Measurements from ENCODE around the gene ZBTB8A. TPM values are rescaled to one million over a fixed set of nuclear protein-coding genes. Genes with fewer than 3 reads are reported as not detected.

The ZBTB8A gene
- total and polyA plus RNA-seq, 10 of the 15 experiments (the other 5 are each of a cell fraction or from before 2014, with no cell fraction given), result 0.48 to 4.7 (median 2.4) TPM

GRCh38 chr1:32619701-32620485 is 80.7 kb downstream of the ZBTB8A start (continued):
- TF ChIP-seq BACH1 (IDR thresholded peaks at IDR 0.05; ENCODE audit: borderline replicate concordance), result peak; percentile 62; the same call in 1 of the 2 replicates
- TF ChIP-seq, protein P1, sequence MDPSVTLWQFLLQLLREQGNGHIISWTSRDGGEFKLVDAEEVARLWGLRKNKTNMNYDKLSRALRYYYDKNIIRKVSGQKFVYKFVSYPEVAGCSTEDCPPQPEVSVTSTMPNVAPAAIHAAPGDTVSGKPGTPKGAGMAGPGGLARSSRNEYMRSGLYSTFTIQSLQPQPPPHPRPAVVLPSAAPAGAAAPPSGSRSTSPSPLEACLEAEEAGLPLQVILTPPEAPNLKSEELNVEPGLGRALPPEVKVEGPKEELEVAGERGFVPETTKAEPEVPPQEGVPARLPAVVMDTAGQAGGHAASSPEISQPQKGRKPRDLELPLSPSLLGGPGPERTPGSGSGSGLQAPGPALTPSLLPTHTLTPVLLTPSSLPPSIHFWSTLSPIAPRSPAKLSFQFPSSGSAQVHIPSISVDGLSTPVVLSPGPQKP (IDR thresholded peaks at IDR 0.05; ENCODE audit: low read depth, low read length), result no peak
- no peak for TF ChIP-seq STAT1 (conservative IDR thresholded peaks at IDR 0.05)
- TF ChIP-seq BRCA1 (IDR thresholded peaks at IDR 0.05; ENCODE audit: low read depth, low read length), result no peak
- TF ChIP-seq, protein P2, sequence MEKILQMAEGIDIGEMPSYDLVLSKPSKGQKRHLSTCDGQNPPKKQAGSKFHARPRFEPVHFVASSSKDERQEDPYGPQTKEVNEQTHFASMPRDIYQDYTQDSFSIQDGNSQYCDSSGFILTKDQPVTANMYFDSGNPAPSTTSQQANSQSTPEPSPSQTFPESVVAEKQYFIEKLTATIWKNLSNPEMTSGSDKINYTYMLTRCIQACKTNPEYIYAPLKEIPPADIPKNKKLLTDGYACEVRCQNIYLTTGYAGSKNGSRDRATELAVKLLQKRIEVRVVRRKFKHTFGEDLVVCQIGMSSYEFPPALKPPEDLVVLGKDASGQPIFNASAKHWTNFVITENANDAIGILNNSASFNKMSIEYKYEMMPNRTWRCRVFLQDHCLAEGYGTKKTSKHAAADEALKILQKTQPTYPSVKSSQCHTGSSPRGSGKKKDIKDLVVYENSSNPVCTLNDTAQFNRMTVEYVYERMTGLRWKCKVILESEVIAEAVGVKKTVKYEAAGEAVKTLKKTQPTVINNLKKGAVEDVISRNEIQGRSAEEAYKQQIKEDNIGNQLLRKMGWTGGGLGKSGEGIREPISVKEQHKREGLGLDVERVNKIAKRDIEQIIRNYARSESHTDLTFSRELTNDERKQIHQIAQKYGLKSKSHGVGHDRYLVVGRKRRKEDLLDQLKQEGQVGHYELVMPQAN (conservative IDR thresholded peaks at IDR 0.05), result no peak
- TF ChIP-seq CHD1 (IDR thresholded peaks at IDR 0.05; ENCODE audit: low read depth, low read length), result no peak
- TF ChIP-seq CBX5 (IDR thresholded peaks at IDR 0.05; ENCODE audit: low read depth), result no peak
- no peak for TF ChIP-seq POLR2AphosphoS2 (IDR thresholded peaks at IDR 0.05; ENCODE audit: low read depth, low read length)
- TF ChIP-seq IRF4 (IDR thresholded peaks at IDR 0.05; ENCODE audit: low read depth, low read length), result peak; percentile 94
